ENCODE data around the gene ARHGAP42. TPM values are rescaled to one million over a fixed set of nuclear protein-coding genes. Genes with fewer than 3 reads are reported as not detected.

Gene ARHGAP42
- total RNA-seq (10 to 100 TPM; 11.5 to 31.0 (median 21.2) TPM), polyA plus RNA-seq (1 to 10 TPM; 3.5 to 4.3 (median 3.5) TPM)
- long read RNA-seq, donor 1, transcript ARHGAP42-202 (1 exons, 1,855 nt): major isoform, 10 of 15 reads
- long read RNA-seq, donor 1, partial matches to known transcripts: 5 of 15 reads
- long read RNA-seq, donor 1, other reads (novel, unspliced or antisense): 0 of 15 reads
- long read RNA-seq, donor 2, transcript ARHGAP42-202 (1 exons, 1,855 nt): major isoform, 7 of 8 reads
- long read RNA-seq, donor 2, partial matches to known transcripts: 0 of 8 reads
- long read RNA-seq, donor 2, other reads (novel, unspliced or antisense): 0 of 8 reads

GRCh38 chr11:100687054-100687629 is at the start of gene ARHGAP42:
Gene ARHGAP42 (plus strand): TSS chr11:100687288. CDS start chr11:100687679, 391 bp downstream.
- H3K4me3 ChIP-seq: peak within 1 kb of the TSS; percentile 22 to 86 (median 60)

GRCh38 chr11:100637706-100638105 is 49.4 kb upstream of the ARHGAP42 start:
- Histone ChIP-seq H3K27ac (no peak overlapping the region), H3K9me3 (peaks cover 0 to 7% (median 0%) of the 10 kb centered on the region in 8 donors), H3K4me1 (peaks cover 0 to 7% (median 0%) of the 10 kb centered on the region in 6 donors), H3K4me3 (no peak overlapping the region), H3K27me3 (replicated peaks in 1 of 7) (no peaks in the 10 kb centered on the region), H3K36me3 (no peaks in the 10 kb centered on the region)
- intact Hi-C loops (cut with DNase I; ENCODE audit: low total_unique reads): no loop called here
- TF ChIP-seq POLR2A (IDR thresholded peaks at IDR 0.05) (no peak), POLR2AphosphoS5 (IDR thresholded peaks at IDR 0.05) (no peak), CTCF (IDR thresholded peaks at IDR 0.05 in 8 of 11, conservative IDR thresholded peaks at IDR 0.05 in 3 of 11) (no peak)
- DNase-seq: no peak
- 77 to 89% (median 86%) methylated on average over 10 of the region's 10 CpGs for WGBS, 5 donors

More at GRCh38 chr11:100687054-100687629, at the start of gene ARHGAP42:
- H3K9me3 ChIP-seq: no peaks in the 10 kb centered on the region
- TF ChIP-seq CTCF (IDR thresholded peaks at IDR 0.05 in 8 of 11, conservative IDR thresholded peaks at IDR 0.05 in 3 of 11): no peak
- peak; percentile 68 to 83 (median 78) for TF ChIP-seq POLR2AphosphoS5 (IDR thresholded peaks at IDR 0.05)
- DNase-seq: peak; percentile 91
- peaks cover 0 to 16% (median 0%) of the 10 kb centered on the region in 7 donors for H3K27me3 ChIP-seq (replicated peaks in 1 of 7)
- intact Hi-C loops (cut with DNase I; ENCODE audit: low total_unique reads): loop anchor here (10.0 kb wide), 1 partner anchor 168 kb away; no protein-coding TSS in a partner anchor
- peak within 1 kb of the TSS; percentile 45 to 89 (median 84) for H3K27ac ChIP-seq
- H3K36me3 ChIP-seq: no peaks in the 10 kb centered on the region
- 0 to 2% (median 1%) methylated on average over 31 to 80 of the region's 80 CpGs for WGBS, 5 donors
- H3K4me1 ChIP-seq: peaks cover 0 to 75% (median 33%) of the 10 kb centered on the region in 6 donors

GRCh38 chr11:100638648-100639047 is 48.4 kb upstream of the ARHGAP42 start:
- WGBS, 5 donors: 71 to 89% (median 77%) methylated on average over 1 of the region's 1 CpG
- H3K36me3 ChIP-seq: no peaks in the 10 kb centered on the region
- TF ChIP-seq POLR2AphosphoS5 (IDR thresholded peaks at IDR 0.05) (no peak), POLR2A (IDR thresholded peaks at IDR 0.05) (no peak)
- H3K27ac ChIP-seq: no peak overlapping the region
- peaks cover 0 to 7% (median 0%) of the 10 kb centered on the region in 8 donors for H3K9me3 ChIP-seq
- no peak for DNase-seq
- no peaks in the 10 kb centered on the region for H3K27me3 ChIP-seq (replicated peaks in 1 of 7)
- intact Hi-C loops (cut with DNase I; ENCODE audit: low total_unique reads): no loop called here
- H3K4me1 ChIP-seq: peaks cover 0 to under 1% (median 0%) of the 10 kb centered on the region in 6 donors
- H3K4me3 ChIP-seq: no peak overlapping the region

- no peak for DNase-seq
- Histone ChIP-seq H3K9me3 (peaks cover 0 to 7% (median 0%) of the 10 kb centered on the region in 8 donors), H3K27me3 (replicated peaks in 1 of 7) (no peaks in the 10 kb centered on the region), H3K27ac (no peak overlapping the region), H3K36me3 (no peaks in the 10 kb centered on the region), H3K4me3 (no peak overlapping the region), H3K4me1 (no peaks in the 10 kb centered on the region)
- intact Hi-C loops (cut with DNase I; ENCODE audit: low total_unique reads): no loop called here
- no peak for TF ChIP-seq POLR2A (IDR thresholded peaks at IDR 0.05)
- TF ChIP-seq POLR2AphosphoS5 (IDR thresholded peaks at IDR 0.05): no peak
- TF ChIP-seq CTCF (IDR thresholded peaks at IDR 0.05 in 8 of 11, conservative IDR thresholded peaks at IDR 0.05 in 3 of 11): no peak
- 48 to 63% (median 59%) methylated on average over 9 of the region's 9 CpGs for WGBS, 5 donors
Measured at GRCh38 chr11:100639140-100639539, 47.9 kb upstream of the ARHGAP42 start.

Measured in spleen (tissue), 13 donors.